Activated CD8-positive, alpha-beta memory T cell treated with anti-CD3 and anti-CD28 coated beads for 24 hours (primary cell): Measurements from ENCODE around the gene PIEZO2.

Source experiments
- DNase-seq: peaks from one replicate; pipeline ENCODE4 v3.0.0-alpha.2; 2020

Gene PIEZO2

GRCh38 chr18:10770264-10770663, 379.1 kb downstream of the PIEZO2 start:
- no peak for DNase-seq

- no peak for DNase-seq
These were observed 381.1 kb downstream of the PIEZO2 start for GRCh38 chr18:10768221-10768620.

GRCh38 chr18:10767658-10768057, 381.7 kb downstream of the PIEZO2 start:
- DNase-seq, result no peak

- no peak for DNase-seq
These were observed 388.4 kb downstream of the PIEZO2 start for GRCh38 chr18:10760986-10761385.

GRCh38 chr18:10759241-10759640, 390.1 kb downstream of the PIEZO2 start:
- no peak for DNase-seq

- no peak for DNase-seq
These were observed 391.4 kb downstream of the PIEZO2 start for GRCh38 chr18:10757946-10758345.

- no peak for DNase-seq
These were observed 392.0 kb downstream of the PIEZO2 start for GRCh38 chr18:10757349-10757748.

- DNase-seq, result no peak
These were observed 393.5 kb downstream of the PIEZO2 start for GRCh38 chr18:10755855-10756254.

- DNase-seq, result no peak
These were observed 395.2 kb downstream of the PIEZO2 start for GRCh38 chr18:10754128-10754527.

- no peak for DNase-seq
These were observed 397.0 kb downstream of the PIEZO2 start for GRCh38 chr18:10752382-10752781.

- no peak for DNase-seq
These were observed 397.7 kb downstream of the PIEZO2 start for GRCh38 chr18:10751653-10752052.

- no peak for DNase-seq
These were observed 399.0 kb downstream of the PIEZO2 start for GRCh38 chr18:10750191-10751035.

- no peak for DNase-seq
These were observed 400.7 kb downstream of the PIEZO2 start for GRCh38 chr18:10748641-10749040.

- no peak for DNase-seq
These were observed 403.4 kb downstream of the PIEZO2 start for GRCh38 chr18:10745971-10746370.

- DNase-seq, result no peak
These were observed 404.1 kb downstream of the PIEZO2 start for GRCh38 chr18:10745219-10745618.

GRCh38 chr18:10743766-10744165, 405.6 kb downstream of the PIEZO2 start:
- no peak for DNase-seq

- no peak for DNase-seq
These were observed 410.2 kb downstream of the PIEZO2 start for GRCh38 chr18:10739152-10739551.

- DNase-seq, result no peak
These were observed 412.4 kb downstream of the PIEZO2 start for GRCh38 chr18:10736984-10737383.

- no peak for DNase-seq
These were observed 416.4 kb downstream of the PIEZO2 start for GRCh38 chr18:10732990-10733389.

GRCh38 chr18:10727477-10727876, 421.9 kb downstream of the PIEZO2 start:
- DNase-seq, result no peak

GRCh38 chr18:10726198-10727068, 422.9 kb downstream of the PIEZO2 start:
- no peak for DNase-seq

- DNase-seq, result no peak
These were observed 424.7 kb downstream of the PIEZO2 start for GRCh38 chr18:10724666-10725065.

GRCh38 chr18:10723496-10723895, 425.9 kb downstream of the PIEZO2 start:
- DNase-seq, result no peak

GRCh38 chr18:10718809-10719208, 430.6 kb downstream of the PIEZO2 start:
- no peak for DNase-seq
